AG09319 (cell line): ENCODE data around the gene SETBP1.

Experiments
- DNase-seq: peaks from one replicate; pipeline ENCODE4 v3.0.0-alpha.2; 2010; ENCODE audit warnings: low read depth; ENCODE audit errors: extremely low read depth
- CTCF ChIP-seq: IDR thresholded peaks from 2 replicates; pipeline ENCODE4 v1.5.1; 2011; ENCODE audit warnings: low read depth, mild to moderate bottlenecking, inconsistent platforms, low read length, moderate library complexity

SETBP1 gene

GRCh38 chr18:44911773-44912172 is 231.1 kb downstream of the SETBP1 start:
- no peak for DNase-seq
- no peak for TF ChIP-seq CTCF

- TF ChIP-seq CTCF, result no peak
Measured at GRCh38 chr18:44912740-44913478, 232.2 kb downstream of the SETBP1 start.

DNA sequence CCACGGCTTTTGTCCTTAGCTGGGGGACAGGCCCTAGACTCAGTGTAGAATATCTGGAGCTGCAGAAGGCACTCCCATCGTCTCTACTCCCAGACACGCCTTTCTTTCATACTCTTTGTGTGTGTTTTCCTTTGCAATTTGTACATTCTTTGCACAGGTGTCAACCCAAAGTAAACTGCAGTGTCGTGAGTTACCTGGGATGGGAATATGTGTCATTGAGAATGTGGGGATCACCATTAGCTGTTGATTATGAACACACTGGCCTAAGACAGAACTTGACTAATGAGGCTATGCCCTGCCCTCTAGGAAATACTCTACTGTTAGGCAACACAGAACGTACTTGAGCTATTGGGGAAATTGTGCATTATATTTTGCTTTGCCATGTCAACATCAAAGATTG is 233.3 kb downstream of the SETBP1 start:
- no peak for DNase-seq
- no peak for TF ChIP-seq CTCF

More at GRCh38 chr18:44912740-44913478, 232.2 kb downstream of the SETBP1 start:
- DNase-seq, result no peak

DNA sequence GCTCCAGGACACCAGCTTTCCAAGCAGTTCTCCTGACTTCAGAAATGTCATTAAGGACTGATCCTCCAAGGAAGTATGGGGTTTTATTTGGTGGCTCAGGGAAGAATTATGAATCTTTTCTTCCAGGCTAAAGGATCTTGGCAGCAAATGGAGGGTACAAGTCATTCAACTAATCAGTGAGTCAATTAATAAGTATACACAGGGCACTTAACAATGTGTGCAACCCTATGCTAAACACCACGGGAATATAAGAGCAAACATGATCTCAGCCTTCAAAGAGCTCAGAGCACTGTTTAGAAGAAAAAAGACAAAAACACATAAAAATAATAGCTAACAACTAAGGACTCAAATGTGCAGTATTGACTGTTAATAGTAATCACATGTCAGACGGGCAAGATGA is 234.5 kb downstream of the SETBP1 start:
- no peak for DNase-seq
- TF ChIP-seq CTCF, result no peak

DNA sequence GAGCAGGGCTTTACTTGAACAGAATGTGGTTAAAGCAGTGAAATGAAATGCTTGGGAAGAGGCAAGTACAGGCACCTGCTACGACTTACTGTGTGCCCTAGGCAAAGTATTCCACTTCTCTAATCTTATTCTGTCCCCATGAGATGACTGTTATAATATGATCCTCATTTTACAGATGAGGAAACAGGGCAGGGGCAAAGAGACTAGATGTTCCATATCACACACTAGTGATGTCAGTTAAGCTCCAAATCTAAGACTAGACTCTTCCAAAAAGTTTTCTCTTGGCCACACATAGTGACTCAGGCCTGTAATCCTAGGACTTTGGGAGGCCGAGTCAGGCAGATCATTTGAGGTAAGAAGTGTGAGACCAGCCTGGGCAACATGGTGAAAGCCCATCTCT is 235.0 kb downstream of the SETBP1 start:
- no peak for TF ChIP-seq CTCF
- DNase-seq, result no peak

- TF ChIP-seq CTCF, result no peak
- peak; percentile 5 for DNase-seq
Measured at GRCh38 chr18:44916429-44917207, 235.9 kb downstream of the SETBP1 start.
